GM20000 (cell line): ENCODE results near the gene CCDC78.

Experiments used
- DNase-seq: peaks from one replicate; pipeline ENCODE4 v3.0.0; 2012; ENCODE audit warnings: low spot score
- TF ChIP-seq, protein P1 (sequence below): IDR thresholded peaks from 2 replicates; pipeline ENCODE4 v1.5.1; 2012; ENCODE audit warnings: mild to moderate bottlenecking, control low read depth; ENCODE audit errors: extremely low read depth, missing control alignments

Gene CCDC78

GRCh38 chr16:724188-725040 lies 1.8 kb downstream of the CCDC78 start:
- DNase-seq, result no peak
- TF ChIP-seq, protein P1, sequence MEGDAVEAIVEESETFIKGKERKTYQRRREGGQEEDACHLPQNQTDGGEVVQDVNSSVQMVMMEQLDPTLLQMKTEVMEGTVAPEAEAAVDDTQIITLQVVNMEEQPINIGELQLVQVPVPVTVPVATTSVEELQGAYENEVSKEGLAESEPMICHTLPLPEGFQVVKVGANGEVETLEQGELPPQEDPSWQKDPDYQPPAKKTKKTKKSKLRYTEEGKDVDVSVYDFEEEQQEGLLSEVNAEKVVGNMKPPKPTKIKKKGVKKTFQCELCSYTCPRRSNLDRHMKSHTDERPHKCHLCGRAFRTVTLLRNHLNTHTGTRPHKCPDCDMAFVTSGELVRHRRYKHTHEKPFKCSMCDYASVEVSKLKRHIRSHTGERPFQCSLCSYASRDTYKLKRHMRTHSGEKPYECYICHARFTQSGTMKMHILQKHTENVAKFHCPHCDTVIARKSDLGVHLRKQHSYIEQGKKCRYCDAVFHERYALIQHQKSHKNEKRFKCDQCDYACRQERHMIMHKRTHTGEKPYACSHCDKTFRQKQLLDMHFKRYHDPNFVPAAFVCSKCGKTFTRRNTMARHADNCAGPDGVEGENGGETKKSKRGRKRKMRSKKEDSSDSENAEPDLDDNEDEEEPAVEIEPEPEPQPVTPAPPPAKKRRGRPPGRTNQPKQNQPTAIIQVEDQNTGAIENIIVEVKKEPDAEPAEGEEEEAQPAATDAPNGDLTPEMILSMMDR, result no peak

GRCh38 chr16:723695-724094 lies 2.5 kb downstream of the CCDC78 start:
- TF ChIP-seq, protein P1, result no peak
- no peak for DNase-seq

DNA sequence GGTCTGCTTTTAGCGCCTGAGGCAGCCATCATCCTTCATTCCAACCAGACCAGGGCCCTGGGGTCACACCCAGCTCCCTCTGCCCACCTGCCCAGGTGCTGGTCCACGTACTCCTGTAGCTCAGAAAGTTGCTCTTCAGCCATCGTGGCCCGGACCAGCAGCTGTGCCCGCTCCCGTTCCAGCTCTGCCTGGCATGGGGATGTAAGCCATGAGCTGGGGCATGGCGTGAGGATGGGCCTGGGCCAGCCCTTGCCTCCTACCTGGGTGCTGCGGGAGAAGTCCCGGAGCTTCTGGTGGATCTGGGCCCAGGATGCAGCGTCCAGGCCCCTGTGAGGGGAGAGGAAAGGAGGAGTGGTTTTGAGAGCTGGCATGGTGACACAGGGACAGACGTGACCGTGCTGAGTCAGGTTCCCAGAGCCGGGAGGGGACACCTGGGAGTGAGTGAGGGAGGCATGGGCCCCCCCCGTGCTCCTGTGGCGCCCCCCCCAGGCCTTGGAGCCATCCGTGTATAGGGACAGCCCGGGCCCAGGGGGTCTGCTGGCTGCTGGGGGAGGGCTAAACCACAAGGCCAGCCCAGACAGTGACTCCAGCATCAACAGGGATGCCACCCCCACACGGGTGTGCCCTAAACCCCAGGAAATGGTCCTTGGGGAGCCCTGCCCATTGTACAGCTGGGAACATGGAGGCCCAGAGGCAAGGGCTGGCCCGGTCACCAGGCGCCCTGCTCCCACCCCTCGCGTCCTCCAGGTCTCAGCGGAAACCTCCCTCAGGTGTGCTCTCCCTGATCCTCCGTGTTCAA lies 3.2 kb downstream of the CCDC78 start:
- no peak for DNase-seq
- TF ChIP-seq, protein P1, result no peak

GRCh38 chr16:721765-722540 lies 4.3 kb downstream of the CCDC78 start:
- TF ChIP-seq, protein P1, result no peak
- no peak for DNase-seq

DNA sequence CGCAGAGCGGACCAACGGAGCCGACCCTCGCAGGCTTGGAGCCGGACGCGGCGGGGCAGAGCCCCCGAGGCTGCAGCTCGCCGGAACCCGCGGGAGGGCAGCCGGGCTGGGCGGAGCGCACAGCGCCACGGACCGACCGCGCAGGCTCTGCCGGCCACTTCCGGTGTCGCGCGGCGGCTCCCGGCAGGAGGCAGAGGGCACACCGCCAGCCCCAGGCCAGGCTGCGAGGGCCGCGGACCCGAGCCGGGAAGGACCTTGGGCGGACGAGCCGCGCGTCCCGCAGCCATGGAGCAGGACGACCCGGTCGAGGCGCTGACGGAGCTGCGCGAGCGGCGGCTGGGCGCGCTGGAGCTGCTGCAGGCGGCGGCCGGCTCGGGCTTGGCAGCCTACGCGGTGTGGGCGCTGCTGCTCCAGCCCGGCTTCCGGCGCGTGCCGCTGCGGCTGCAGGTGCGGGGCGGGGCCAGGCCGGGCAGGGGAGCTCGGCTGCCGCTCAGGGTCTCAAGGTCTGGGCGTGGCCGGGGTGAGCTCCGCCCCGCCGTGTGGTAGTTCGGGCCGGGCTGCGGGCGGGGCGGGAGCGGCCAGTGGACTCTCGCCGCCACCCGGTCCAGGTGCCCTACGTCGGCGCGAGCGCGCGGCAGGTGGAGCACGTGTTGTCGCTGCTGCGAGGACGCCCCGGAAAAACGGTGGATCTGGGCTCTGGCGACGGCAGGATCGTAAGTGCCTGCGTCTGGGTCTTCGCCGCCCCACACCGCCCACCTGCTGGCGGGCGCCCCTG lies 5.1 kb downstream of the CCDC78 start, which contains the start of gene ANTKMT:
Gene ANTKMT (plus strand): TSS at position 157 of the 775 bp plus-strand sequence. CDS start 129 bp downstream, at position 286.
- peak; percentile 97 for DNase-seq
- TF ChIP-seq, protein P1, result no peak

GRCh38 chr16:720447-720989 lies 5.7 kb downstream of the CCDC78 start:
- DNase-seq, result peak; percentile 82

More at GRCh38 chr16:720447-720989, 5.7 kb downstream of the CCDC78 start:
- TF ChIP-seq, protein P1, result peak; percentile 17
